Neural cell (in vitro differentiated cells): ENCODE data around the gene FOXO3B.
"Not testable (repeated sequence)": the region's sequence is repeated elsewhere in the genome, so short reads cannot be mapped to it uniquely, and the experiment has no call there.

Experiments
- CTCF ChIP-seq: fragments of 450-650 bp; IDR thresholded peaks from 2 replicates; pipeline ENCODE4 v1.5.1; 2014; ENCODE audit warnings: antibody characterized with exemption, mild to moderate bottlenecking, moderate library complexity; ENCODE audit not compliant: poor library complexity, severe bottlenecking
- EP300 ChIP-seq: fragments of 450-650 bp; conservative IDR thresholded peaks from 2 replicates; pipeline ENCODE4 v1.6.1; 2014; ENCODE audit warnings: antibody characterized with exemption, mild to moderate bottlenecking, moderate library complexity; ENCODE audit not compliant: poor library complexity, severe bottlenecking
- EZH2 ChIP-seq: fragments of 200-600, 300-800 bp; shearing (Covaris generic), sonication (generic); IDR thresholded peaks from 2 replicates; pipeline ENCODE4 v1.6.1; 2014; ENCODE audit warnings: antibody characterized with exemption, low read length, borderline replicate concordance, mild to moderate bottlenecking; ENCODE audit not compliant: insufficient read depth, poor library complexity, severe bottlenecking
- POLR2AphosphoS5 ChIP-seq: IDR thresholded peaks from 2 replicates; pipeline ENCODE4 v1.6.1; 2012
- RAD21 ChIP-seq: fragments of 450-650 bp; conservative IDR thresholded peaks from 2 replicates; pipeline ENCODE4 v1.6.1; 2014; ENCODE audit warnings: antibody characterized with exemption, mild to moderate bottlenecking, moderate library complexity
- SMC3 ChIP-seq: fragments of 450-650 bp; conservative IDR thresholded peaks from 2 replicates; pipeline ENCODE4 v1.6.1; 2014; ENCODE audit warnings: antibody characterized with exemption, mild to moderate bottlenecking, moderate library complexity; ENCODE audit not compliant: poor library complexity
- TF ChIP-seq, protein P1 (sequence below): IDR thresholded peaks from 2 replicates; pipeline ENCODE4 v1.6.1; 2012; ENCODE audit warnings: borderline replicate concordance

DNA sequence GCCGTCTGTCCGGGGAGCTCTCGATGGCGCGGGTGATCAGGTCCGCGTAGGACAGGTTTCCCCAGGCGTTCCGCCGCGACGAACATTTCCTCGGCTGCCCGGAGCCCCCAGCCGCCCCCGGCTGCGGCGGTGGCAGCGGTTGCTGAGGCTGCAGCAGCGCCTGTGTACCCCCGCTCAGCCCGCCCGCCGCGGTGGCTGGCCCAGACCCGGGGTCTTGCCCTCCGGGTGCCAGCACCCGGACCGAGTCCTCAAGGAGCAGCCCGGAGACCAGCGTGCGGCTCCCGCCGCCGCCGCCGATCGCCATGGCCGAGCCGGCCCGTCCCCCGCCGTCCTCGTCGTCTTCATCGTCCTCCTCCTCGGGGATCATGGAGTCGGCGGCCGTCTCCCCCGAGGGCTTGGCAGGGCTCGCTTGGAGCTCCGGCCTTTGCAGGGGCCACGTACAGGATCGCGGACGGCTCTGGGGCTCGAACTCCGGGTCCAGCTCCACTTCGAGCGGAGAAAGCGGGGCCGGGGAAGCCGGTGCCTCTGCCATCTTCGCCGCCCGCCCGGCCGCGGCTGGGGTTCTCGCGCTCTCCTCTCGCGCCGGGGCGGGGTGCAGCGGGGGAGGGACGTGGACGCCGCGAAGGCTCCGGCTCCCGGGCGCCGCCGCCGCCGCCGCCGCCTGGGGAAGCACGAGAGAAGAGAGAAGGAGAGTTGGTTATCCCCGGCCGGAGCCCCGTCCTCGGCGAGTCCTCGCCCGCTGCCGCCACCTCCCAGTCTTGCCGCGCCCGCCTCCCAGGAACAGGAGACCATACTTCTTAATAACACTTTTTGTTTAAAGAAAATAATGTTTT lies 9.5 kb downstream of the FOXO3B start:
- TF ChIP-seq EZH2, RAD21, CTCF, EP300, SMC3, POLR2AphosphoS5: not testable (repeated sequence)
- TF ChIP-seq, protein P1, sequence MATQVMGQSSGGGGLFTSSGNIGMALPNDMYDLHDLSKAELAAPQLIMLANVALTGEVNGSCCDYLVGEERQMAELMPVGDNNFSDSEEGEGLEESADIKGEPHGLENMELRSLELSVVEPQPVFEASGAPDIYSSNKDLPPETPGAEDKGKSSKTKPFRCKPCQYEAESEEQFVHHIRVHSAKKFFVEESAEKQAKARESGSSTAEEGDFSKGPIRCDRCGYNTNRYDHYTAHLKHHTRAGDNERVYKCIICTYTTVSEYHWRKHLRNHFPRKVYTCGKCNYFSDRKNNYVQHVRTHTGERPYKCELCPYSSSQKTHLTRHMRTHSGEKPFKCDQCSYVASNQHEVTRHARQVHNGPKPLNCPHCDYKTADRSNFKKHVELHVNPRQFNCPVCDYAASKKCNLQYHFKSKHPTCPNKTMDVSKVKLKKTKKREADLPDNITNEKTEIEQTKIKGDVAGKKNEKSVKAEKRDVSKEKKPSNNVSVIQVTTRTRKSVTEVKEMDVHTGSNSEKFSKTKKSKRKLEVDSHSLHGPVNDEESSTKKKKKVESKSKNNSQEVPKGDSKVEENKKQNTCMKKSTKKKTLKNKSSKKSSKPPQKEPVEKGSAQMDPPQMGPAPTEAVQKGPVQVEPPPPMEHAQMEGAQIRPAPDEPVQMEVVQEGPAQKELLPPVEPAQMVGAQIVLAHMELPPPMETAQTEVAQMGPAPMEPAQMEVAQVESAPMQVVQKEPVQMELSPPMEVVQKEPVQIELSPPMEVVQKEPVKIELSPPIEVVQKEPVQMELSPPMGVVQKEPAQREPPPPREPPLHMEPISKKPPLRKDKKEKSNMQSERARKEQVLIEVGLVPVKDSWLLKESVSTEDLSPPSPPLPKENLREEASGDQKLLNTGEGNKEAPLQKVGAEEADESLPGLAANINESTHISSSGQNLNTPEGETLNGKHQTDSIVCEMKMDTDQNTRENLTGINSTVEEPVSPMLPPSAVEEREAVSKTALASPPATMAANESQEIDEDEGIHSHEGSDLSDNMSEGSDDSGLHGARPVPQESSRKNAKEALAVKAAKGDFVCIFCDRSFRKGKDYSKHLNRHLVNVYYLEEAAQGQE = not testable (repeated sequence)
